ENCODE data around the gene EEF1G.
"Not testable (repeated sequence)": the region's sequence is repeated elsewhere in the genome, so short reads cannot be mapped to it uniquely, and the experiment has no call there.

Gene EEF1G

DNA sequence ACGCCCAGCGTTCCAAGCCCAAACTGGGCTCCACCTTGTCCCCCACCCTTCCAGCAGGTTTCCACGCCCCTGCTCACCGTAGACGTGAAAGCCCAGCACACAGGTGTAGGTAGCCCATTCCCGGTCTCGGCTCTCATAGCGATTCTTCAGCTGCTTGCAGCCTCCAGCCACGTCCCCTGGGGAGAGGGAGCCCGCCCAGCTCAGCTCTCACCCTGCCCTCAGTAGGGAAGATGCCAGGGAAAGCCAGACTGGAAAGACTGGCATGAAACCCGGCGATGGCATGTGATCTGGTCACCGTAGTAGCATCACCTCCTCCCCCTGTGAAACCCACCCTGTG is 29.3 kb upstream of the EEF1G start:
- DNase-seq, result no peak

DNA sequence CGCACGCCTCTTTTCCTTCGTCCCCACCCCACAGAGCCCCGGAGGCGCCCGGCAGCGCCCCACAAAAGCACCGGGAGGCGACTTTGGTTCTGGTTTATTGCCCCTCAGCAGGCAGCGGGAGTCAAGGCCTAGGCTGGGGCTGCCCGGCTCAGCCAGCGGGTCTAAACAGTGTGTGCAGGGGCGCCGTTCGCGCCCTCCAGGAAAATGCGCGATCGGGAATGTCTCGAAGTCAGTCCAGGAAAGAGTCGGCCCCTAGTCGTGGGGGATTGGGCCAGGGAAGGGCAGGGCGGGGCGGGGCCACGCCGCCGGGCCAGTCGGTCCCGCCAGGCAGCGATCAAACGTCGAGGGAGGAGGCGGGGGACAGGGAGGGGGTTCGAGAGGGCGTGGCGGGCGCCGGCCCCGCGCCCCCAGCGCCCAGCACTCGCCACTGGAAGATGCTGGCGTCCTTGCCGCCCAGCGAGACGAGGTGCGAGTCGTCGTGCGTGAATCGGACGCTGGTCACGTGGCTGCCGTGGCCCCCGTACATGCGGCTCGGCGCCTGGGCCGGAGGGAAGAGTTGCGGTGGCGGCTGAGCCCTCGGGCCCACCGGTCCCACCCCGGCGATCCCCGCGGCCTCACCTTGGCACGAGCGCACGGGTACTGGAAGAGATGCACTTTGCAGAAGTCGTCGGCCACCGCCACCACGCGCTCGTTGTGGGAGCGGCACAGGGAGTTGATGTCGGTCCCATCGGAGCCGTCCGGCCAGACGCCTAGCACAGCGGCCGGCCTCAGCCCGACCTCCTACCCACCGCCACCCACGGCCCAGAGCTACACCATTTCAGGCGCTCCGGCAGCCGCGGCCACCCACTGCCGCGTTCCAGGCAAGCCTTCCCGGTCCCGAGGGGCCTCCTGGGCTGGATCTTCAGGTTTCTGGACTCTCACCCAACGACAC is 28.7 kb upstream of the EEF1G start:
- peak; percentile 15 for DNase-seq

DNA sequence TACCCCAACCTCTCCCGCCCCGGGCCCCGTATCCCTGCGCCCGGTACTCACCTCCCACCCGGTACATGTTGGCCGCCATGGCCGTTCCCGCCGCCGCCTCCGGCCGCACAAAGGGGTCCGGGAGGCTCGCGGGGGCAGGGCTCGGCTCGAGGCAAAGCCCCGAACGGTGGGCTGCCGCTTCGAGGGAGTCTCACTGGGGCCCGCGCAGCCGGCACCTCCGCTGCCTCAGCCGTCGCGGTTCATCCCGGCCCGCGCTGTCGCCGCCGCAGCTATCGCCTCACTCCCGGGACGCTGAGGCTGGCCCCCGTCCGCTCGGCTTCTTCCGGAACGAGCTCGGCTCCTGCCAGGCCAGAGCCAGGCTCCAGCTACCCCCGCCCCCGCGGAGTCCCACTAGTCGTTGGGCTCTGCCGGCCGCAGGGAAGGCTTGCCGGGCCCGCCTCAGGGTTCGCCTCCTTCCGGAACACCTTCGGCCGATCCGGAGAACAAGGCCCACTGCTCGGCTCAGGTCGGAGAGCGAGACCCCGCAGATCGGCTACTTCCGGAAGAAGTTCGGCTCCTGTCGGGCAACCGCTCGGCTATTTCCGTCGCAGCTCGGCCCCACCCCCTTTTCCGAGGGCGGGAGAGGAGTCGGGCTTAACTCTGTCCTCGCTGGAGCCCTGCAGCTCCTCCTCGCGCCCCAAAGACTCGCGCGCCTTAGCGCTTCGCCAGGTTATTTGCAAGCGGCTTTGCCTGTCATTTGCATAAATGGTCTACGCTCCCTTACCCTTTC is 27.9 kb upstream of the EEF1G start, which contains the start of gene MTA2:
Gene MTA2 (minus strand): TSS at position 494 of the 769 bp plus-strand sequence. CDS start 415 bp downstream, at position 79.
- peak; percentile 99 for DNase-seq

DNA sequence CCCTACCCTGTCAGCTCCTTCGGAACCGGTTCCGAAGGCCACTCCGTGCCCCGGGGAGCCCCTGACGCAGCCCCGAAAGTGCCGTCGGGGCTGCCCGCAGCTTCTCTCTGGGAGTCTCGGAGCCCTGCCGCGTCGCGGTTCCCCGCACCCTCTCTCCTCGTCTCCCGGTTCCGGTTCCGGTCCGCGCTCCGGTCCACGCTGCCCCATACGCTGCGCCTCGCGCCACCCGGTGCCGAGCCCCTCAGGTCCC is 27.4 kb upstream of the EEF1G start:
- DNase-seq, result peak; percentile 44

GRCh38 chr11:62600367-62601121 is 26.9 kb upstream of the EEF1G start:
- DNase-seq, result no peak

- no peak for DNase-seq
Observed at GRCh38 chr11:62599901-62600300, 26.2 kb upstream of the EEF1G start.

DNA sequence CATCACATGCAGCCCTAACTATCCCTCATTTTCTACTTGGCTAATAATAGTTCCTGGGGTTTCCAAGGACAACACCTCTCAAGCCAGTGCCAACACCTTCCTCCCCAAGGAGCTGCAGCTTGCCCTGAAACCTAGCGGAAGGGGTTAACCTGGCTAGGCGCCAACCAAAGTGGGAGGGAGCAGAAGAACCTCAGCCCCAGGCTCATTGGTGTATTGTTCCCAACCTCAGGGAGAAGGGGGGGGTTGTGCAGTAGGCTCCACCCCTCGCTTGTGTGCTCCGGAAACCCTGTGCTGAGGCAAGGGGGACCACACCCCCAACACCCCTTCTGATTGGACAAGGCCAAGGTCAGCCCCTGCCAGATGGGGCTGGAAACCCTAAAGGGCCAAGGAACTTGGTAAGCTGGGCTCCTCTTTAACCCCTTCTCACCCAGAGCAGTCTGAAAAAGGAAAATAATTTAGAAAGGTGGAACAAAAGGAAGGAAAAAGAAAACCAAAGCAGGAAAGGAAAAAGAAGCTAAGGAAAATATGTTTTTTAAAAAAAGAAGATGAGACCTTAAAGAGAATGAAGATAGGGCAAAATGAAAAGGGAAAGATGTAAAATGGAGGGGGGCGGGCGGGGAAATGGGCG is 25.5 kb upstream of the EEF1G start:
- DNase-seq, result peak; percentile 94

DNA sequence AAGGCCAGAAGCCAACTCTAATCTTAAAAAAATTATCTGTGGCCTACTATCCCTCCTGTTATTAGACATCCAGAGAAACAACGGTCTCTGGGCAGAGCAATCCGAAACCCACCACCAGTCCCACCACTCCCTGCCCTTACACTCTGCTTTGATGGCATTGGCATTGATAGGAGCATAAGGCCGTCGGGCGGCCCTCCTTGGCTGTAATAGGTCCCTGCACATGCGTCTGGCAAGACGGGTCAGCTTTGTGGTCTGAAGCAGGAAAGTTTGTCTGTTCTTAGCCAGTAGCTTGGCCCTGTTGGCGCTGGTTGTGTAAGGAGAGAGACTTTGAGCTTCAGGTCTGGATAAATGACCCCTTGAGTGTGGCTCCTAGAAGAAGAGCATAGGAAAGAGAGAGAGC is 21.4 kb upstream of the EEF1G start:
- no peak for DNase-seq

DNA sequence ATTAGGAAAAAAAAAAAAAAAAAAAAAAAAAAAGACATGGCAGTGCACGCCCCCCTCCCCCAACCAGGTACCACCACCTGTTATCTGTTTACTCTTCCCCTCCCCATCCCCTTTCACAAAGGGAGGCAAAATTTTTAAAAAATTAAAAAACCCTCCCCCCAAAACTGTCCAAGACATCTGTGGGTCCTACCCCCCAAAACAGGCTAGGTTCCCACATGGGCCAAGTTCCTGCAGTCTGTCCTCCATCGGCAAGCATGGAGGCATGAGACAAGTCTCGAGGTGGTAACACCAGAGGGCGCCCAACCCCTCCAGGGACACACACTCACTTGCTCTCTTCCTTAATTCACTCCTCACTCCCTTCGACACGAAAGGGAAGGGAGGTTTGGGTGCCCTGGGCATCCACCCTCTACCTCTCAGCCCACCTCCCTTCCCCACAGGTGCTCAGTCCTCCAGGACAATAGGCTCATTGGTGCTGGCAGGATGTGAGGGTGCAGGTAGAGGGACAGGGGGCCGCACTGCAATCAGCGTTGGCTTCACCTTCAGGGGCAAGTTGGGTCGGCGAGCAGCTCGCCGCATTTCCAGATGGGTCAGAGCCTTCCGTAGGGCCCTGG is 19.8 kb upstream of the EEF1G start:
- peak; percentile 70 for DNase-seq

- DNase-seq, result no peak
Observed at GRCh38 chr11:62592989-62593421, 19.3 kb upstream of the EEF1G start.

DNA sequence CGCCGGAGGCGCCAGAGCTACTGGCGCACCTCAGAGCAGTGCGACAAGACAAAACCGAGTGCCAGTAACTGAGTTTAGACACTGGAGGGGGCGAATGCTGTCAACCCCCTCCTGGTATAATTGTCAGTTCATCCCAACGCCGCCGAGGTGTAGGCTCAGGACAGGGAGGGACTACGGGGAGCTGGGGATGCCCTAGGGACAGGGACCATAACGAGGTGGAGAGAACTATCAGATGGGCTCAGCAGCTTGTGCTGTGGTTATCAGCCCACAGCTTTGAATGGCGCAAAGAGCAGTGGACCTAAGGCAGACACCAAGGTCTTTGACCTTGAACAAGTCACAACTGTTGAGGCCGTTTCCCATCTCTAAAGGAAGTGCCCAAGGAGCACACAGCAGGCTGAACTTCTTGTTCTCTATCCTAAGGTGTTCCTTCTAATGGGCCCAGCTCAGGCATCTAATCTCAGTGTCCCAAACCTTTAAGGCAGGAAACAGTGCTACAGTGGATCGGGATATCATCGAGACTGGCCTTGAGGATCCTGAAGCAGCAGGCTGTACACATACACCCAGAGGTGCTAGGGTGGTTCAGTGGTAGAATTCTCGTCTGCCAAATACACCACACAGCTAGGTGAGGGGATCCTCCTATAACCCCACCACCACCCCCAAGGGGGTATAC is 18.6 kb upstream of the EEF1G start:
- DNase-seq, result no peak

GRCh38 chr11:62591448-62592145 is 17.9 kb upstream of the EEF1G start, which contains the start of gene TUT1:
TSS of gene TUT1 (minus strand) at chr11:62591523. CDS start at chr11:62591485, 38 bp downstream.
- DNase-seq, result peak; percentile 94

GRCh38 chr11:62588966-62589637 is 15.4 kb upstream of the EEF1G start:
- DNase-seq, result no peak

DNA sequence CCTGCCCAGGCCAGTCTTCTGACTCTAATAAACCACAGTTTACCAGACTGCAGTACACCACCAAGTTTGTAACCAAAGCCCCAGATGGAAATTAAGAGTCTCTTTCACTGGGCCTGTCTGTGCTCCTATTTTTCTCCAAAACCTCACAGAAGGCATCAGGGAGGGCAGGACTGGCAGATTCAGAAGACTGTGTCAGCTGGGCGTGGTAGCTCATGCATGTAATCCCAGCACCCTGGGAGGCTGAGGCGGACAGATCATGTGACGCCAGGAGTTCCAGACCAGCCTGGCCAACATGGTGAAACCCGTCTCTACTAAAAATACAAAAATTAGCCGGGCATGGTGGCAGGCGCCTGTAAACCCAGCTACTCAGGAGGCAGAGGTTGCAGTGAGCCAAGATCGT is 11.7 kb upstream of the EEF1G start:
- not testable (repeated sequence) for DNase-seq

- DNase-seq, result not testable (repeated sequence)
Observed at GRCh38 chr11:62581735-62582134, 8.0 kb upstream of the EEF1G start.

- no peak for DNase-seq
Observed at GRCh38 chr11:62580959-62581715, 7.4 kb upstream of the EEF1G start.

GRCh38 chr11:62579252-62579651 is 5.6 kb upstream of the EEF1G start:
- no peak for DNase-seq

DNA sequence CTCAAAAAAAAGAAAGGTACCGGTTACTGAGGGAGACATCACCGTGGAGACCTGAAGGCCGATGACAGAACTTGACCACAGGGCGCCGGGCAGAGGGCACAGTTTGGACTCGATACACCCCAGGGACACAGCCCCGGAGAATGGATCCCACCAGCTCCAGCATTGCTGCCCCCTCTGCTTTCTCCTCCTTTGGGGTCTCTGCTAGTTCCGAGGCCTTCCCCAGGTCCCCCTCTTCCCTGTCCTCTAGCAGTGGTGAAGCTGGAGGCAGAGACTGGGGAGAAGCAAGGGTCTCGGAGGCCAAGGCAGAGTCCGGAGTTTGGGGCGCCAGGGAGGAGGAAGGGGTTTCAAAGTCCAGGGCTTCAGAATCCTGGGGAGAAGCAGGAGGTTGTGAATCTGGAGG is 4.8 kb upstream of the EEF1G start:
- no peak for DNase-seq

DNA sequence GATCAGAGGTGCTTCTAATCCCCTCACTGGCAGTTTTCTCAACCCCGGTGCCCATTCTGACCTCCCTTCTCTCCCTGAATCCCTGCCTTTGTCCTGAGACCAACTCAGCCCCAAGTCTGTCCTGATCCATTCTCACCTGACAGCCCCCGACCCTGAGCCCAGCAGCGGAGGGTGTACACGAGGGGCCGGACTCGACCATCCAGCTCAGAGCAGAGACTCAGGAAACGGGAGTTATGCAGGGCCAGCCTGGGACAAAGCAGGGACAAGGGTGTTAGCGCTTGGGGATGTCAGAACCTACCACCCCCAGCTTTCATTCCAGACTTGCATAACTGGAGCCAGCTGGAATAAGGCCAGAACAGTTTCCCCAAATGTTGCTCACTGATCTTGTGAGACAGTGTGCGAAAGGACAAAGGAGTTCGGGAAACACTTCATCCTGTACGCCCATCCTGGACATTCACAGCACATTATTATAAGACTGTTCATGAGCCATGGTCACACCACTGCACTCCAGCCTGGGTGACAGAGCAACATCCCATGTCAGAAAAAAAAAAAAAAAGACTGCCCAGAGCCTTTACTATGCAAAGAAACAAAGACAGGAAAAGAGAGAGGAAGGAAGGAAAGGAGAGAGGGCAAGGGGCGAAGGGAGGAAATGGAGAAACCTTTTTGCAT is 3.5 kb upstream of the EEF1G start:
- DNase-seq, result no peak

All from effector CD4-positive, alpha-beta T cell (primary cell).